Upper lobe of right lung (tissue), 1 donor: Measurements from ENCODE around the gene HMOX2. TPM values are rescaled to one million over a fixed set of nuclear protein-coding genes. Genes with fewer than 3 reads are reported as not detected.

Experiments used
- ATAC-seq: fragments of 200-7000 bp; cut with Tn5 transposase; one replicate; pipeline ENCODE4 v1.9.1; 2020; ENCODE audit warnings: mild to moderate bottlenecking, moderate library complexity
- DNase-seq: peaks from one replicate; pipeline ENCODE4 v3.0.0-alpha.2; 2020
- H3K27ac ChIP-seq: fragments of 200-600 bp; one replicate; pipeline ENCODE4 v1.8.0; 2022
- H3K27me3 ChIP-seq: fragments of 200-600 bp; one replicate; pipeline ENCODE4 v1.8.0; 2022; ENCODE audit warnings: mild to moderate bottlenecking
- H3K36me3 ChIP-seq: fragments of 200-600 bp; one replicate; pipeline ENCODE4 v1.8.0; 2022
- H3K4me1 ChIP-seq: fragments of 200-600 bp; one replicate; pipeline ENCODE4 v1.8.0; 2022
- H3K4me3 ChIP-seq: fragments of 200-600 bp; one replicate; pipeline ENCODE4 v1.8.0; 2022; ENCODE audit warnings: mild to moderate bottlenecking
- H3K9me3 ChIP-seq: fragments of 200-600 bp; one replicate; pipeline ENCODE4 v1.8.0; 2022
- CTCF ChIP-seq: fragments of 200-600 bp; IDR thresholded peaks from one replicate; pipeline ENCODE4 v1.8.0; 2022; ENCODE audit warnings: antibody characterized with exemption
- intact Hi-C: fragments of 100-400 bp; cut with DNase I; formaldehyde crosslinking; loops from one replicate; pipeline ENCODE4 v1.11.0; 2022
- total RNA-seq: library from RNA; stranded (reverse); fragmentation: NEBNext Ultra II Directional; extraction: Animal tissue kit (Norgen Biotek cat#: 25700); gene quantifications from one replicate; pipeline ENCODE4 v1.2.1, GENCODE V29; 2021
- donor health status: DM: no; HTN: yes; CAD: no; lungs with severe emphysema.

Gene HMOX2
- total RNA-seq, 1 donor from 2014 or later: 53.0 TPM

- no peaks in the 10 kb centered on the region for H3K27me3 ChIP-seq
- ATAC-seq: no peak
- H3K36me3 ChIP-seq: peaks cover 28% of the 10 kb centered on the region
- no peak overlapping the region for H3K4me3 ChIP-seq
- H3K9me3 ChIP-seq: no peaks in the 10 kb centered on the region
- no peak for DNase-seq
- no peak for TF ChIP-seq CTCF
- peaks cover 22% of the 10 kb centered on the region for H3K4me1 ChIP-seq
- intact Hi-C loops: no loop called here
- no peak overlapping the region for H3K27ac ChIP-seq
These were observed 20.1 kb downstream of the HMOX2 start for GRCh38 chr16:4496305-4496704.

GRCh38 chr16:4498546-4499195, 22.5 kb downstream of the HMOX2 start:
- Histone ChIP-seq H3K4me1 (peaks cover 33% of the 10 kb centered on the region), H3K36me3 (peaks cover 17% of the 10 kb centered on the region), H3K4me3 (no peak overlapping the region), H3K27me3 (no peaks in the 10 kb centered on the region), H3K27ac (no peak overlapping the region), H3K9me3 (no peaks in the 10 kb centered on the region)
- ATAC-seq: no peak
- TF ChIP-seq CTCF: no peak
- intact Hi-C loops: no loop called here
- no peak for DNase-seq

- Histone ChIP-seq H3K27me3 (no peaks in the 10 kb centered on the region), H3K4me1 (peaks cover 33% of the 10 kb centered on the region), H3K9me3 (no peaks in the 10 kb centered on the region), H3K27ac (no peak overlapping the region), H3K36me3 (peaks cover 17% of the 10 kb centered on the region), H3K4me3 (no peak overlapping the region)
- no peak for TF ChIP-seq CTCF
- DNase-seq (no peak), ATAC-seq (no peak)
- intact Hi-C loops: no loop called here
These were observed 23.0 kb downstream of the HMOX2 start for GRCh38 chr16:4499196-4499555.

- DNase-seq (no peak), ATAC-seq (peak; percentile 77)
- H3K36me3 ChIP-seq: peaks cover 17% of the 10 kb centered on the region
- intact Hi-C loops: no loop called here
- peaks cover 29% of the 10 kb centered on the region for H3K4me1 ChIP-seq
- no peak overlapping the region for H3K4me3 ChIP-seq
- TF ChIP-seq CTCF: no peak
- H3K27ac ChIP-seq: peak overlapping the region; percentile 38
- H3K27me3 ChIP-seq: no peaks in the 10 kb centered on the region
- H3K9me3 ChIP-seq: no peaks in the 10 kb centered on the region
These were observed 24.1 kb downstream of the HMOX2 start for GRCh38 chr16:4500272-4500671.

GRCh38 chr16:4501071-4501478, 24.9 kb downstream of the HMOX2 start:
- ATAC-seq: no peak
- no peak for DNase-seq
- TF ChIP-seq CTCF: no peak
- Histone ChIP-seq H3K9me3 (no peaks in the 10 kb centered on the region), H3K27ac (peak overlapping the region; percentile 1), H3K4me1 (peaks cover 35% of the 10 kb centered on the region), H3K27me3 (no peaks in the 10 kb centered on the region), H3K36me3 (peaks cover 24% of the 10 kb centered on the region), H3K4me3 (no peak overlapping the region)
- intact Hi-C loops: no loop called here
